Measurements from ENCODE around the gene MKLN1.

GRCh38 chr7:131540491-131541162, 213.0 kb downstream of the MKLN1 start:
- TF ChIP-seq CTCF (IDR thresholded peaks at IDR 0.05) (peak in 5 of 7 experiments; percentile 21 to 79 (median 70)), POLR2A (IDR thresholded peaks at IDR 0.05) (peak in 2 of 3 donors; percentile 1 to 27)
